SH-SY5Y (cell line): ENCODE results near the gene TOR1A.

ENCODE experiments used
- GATA2 ChIP-seq: IDR thresholded peaks from 2 replicates; pipeline ENCODE4 v1.6.1; 2011; ENCODE audit warnings: mild to moderate bottlenecking, low read depth, low read length
- GATA3 ChIP-seq: IDR thresholded peaks from 2 replicates; pipeline ENCODE4 v1.6.1; 2011; ENCODE audit warnings: low read depth, mild to moderate bottlenecking, low read length, moderate library complexity

TOR1A gene

GRCh38 chr9:129786481-129786880, 37.5 kb downstream of the TOR1A start:
- TF ChIP-seq GATA3 (no peak), GATA2 (no peak)

- no peak for TF ChIP-seq GATA3
- no peak for TF ChIP-seq GATA2
Observed at GRCh38 chr9:129785866-129786265, 38.1 kb downstream of the TOR1A start.

DNA sequence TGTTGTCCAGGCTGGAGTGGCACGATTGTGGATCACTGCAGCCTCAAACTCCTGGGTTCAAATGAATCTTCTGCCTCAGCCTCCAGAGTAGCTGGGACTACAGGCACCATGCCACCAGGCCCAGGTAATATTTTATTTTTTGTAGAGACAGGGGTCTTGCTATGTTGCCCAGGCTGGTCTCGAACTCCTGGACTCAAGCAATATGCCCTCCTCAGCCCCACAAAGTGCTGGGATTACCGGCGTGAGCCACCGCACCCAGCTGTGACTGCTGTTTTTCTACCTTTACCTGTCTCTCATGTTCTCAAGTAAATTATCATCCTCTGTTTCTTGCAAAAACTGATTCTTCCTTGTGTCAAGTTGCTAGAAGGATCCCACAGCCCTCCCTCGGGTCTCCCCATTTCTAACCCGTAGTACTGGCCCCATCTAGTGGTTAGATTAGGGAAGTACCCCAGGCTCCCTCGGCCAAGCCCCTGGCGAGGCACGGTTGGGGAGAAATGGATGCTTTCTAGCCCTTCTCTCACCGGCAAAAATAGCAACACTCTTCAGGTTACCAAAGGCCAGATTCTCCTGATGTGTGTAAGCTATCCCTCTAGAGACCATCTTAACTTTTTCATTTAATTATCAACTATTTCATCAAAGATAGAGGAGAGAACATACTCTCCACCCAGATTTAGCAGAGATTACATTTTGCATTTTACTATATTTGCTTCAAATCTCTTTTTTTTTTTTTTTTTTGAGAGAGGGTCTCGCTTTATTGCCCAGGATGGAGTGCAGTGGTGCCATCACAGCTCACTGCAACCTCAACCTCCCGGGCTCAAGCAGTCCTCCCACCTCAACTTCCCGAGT, 40.2 kb downstream of the TOR1A start:
- no peak for TF ChIP-seq GATA2
- no peak for TF ChIP-seq GATA3

DNA sequence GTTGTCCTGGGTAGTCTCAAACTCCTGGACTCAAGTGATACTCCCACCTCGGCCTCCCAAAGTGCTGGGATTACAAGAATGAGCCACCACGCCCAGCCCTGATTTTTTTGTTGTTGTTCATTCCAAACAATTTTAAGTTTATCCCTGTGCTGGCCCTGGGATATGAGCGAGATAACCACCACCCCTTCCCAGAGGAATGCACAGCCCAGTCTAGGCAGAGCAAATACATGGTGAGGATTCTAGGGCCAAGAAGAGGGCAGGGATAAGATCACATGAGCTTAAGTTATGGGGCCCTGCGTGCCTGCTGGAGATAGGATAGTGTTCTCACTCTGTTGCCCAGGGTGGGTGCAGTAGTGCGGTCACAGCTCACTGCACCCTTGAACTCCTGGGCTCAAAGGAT, 42.0 kb downstream of the TOR1A start:
- TF ChIP-seq GATA3 (no peak), GATA2 (no peak)

DNA sequence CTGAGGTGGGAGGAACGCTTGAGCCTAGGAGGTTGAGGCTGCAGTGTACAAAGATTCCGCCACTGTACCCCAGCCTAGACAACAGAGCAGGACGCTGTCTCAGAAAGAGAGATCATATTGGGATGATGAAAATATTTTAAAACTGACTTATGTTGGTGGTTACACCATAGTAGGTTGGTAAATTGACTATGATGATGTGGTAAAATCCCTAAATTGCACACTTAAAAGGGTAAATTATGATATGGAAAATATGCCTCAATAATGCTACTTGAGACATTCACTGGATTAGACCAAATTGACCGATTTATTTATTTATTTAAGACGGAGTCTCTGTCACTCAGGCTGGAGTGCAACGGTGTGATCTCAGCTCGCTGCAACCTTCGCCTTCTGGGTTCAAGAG, 42.8 kb downstream of the TOR1A start:
- TF ChIP-seq GATA2 = no peak
- TF ChIP-seq GATA3 = no peak

DNA sequence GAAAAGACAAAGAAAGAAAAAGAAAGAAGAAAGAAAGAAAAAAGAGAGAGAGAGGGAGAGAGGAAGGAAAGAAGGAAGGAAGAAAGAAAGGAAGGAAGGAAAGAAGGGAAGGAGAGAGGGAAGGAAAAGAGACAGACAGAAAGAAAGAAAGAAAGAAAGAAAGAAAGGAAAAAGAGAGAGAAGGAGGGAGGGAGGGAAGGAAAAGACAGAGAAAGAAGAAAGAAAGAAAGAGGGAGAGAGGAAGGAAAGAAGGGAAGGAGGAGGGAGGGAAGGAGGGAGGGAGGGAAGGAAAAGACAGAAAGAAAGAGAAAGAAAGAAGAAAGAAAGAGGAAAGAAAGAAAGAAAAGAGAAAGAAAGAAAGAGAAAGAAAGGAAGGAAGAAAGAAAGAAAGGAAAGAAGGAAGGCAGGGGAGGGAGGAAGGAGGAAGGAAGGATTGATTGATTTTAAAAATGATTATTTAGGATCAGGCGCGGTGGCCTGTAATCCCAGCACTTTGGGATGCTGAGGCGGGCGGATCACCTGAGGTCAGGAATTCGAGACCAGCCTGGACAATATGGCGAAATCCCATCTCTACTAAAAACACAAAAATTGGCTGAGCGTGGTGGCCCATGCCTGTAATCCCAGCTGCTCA, 44.3 kb downstream of the TOR1A start:
- TF ChIP-seq GATA3 = no peak
- TF ChIP-seq GATA2 = no peak

- no peak for TF ChIP-seq GATA3
- no peak for TF ChIP-seq GATA2
Observed at GRCh38 chr9:129778469-129778868, 45.5 kb downstream of the TOR1A start.

DNA sequence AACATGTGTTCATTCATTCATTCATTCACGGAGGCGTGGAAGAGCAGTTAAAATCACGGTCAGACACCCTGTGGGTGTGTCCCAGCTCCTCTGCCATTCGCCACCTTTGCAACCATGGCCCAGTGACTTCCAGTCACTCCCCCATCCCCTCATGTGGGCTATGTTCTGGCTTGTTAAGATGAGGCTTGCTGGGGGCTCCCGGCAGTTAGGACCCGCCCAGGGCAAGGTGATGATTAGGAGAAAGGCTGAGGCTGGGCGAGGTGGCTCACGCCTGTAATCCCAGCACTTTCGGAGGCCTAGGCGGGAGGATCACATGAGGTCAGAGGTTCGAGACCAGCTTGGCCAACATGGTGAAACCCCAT, 46.2 kb downstream of the TOR1A start:
- TF ChIP-seq GATA2 = no peak
- TF ChIP-seq GATA3 = no peak

- TF ChIP-seq GATA3 (no peak), GATA2 (no peak)
Observed at GRCh38 chr9:129776938-129777768, 46.8 kb downstream of the TOR1A start.

DNA sequence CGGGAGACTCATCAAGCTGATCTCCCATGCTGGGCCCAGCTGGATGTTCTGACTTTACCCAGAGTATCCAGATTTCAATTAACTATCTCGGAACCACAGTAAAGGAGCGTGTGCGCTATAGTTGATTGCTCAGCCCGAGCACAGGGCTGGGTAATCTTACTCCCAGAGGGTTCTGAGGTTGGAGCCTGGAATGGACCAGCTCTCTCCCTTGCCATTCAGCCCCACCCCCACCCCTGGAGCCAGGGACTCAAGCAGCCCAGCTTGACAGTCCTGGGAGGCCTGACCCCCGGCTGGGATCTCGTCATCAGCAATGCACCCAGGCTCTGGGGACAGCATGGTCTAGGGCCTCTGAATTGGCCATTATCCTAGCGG, 47.4 kb downstream of the TOR1A start:
- no peak for TF ChIP-seq GATA2
- TF ChIP-seq GATA3 = no peak

GRCh38 chr9:129775448-129775798, 48.5 kb downstream of the TOR1A start:
- TF ChIP-seq GATA2 (no peak), GATA3 (no peak)

DNA sequence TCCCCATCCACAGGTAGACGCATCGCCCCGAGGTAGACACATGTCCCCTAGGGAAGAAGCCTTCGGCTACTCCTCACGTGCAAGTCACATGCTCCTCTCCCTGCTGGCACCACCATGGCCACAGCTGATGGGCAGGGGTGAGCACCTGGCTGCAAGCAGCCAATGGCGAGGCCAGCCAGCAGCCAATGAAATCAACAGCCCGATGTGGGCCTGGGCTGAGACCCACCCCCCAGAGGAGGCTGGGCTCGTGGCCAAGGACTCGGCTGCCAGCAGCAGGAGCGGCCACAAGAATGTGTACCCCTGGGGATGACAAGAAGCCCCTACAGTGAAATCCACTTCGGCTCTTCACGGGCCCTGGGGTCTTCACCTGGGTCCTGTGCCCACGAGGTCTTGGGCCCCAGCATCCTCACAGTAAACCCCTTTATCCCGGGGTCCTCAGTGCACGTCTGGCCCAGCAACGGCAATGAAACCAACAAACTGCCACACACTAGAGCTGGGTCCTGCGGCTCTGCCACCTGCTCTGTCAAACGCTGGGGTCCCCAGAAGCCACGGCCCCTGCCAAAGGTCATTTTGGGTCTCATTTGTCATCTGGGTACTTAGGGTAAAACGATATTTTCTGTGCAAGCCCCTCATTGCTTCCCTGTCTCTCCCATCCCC, 49.0 kb downstream of the TOR1A start:
- no peak for TF ChIP-seq GATA3

- no peak for TF ChIP-seq GATA3
Observed at GRCh38 chr9:129773262-129774048, 50.5 kb downstream of the TOR1A start.

GRCh38 chr9:129770741-129771140, 53.2 kb downstream of the TOR1A start:
- TF ChIP-seq GATA3 = no peak
- TF ChIP-seq GATA2 = no peak
